WTC11 (cell line): Measurements from ENCODE around the gene TNRC18.

Experiments used
- CBFB ChIP-seq: sonication (generic); formaldehyde crosslinking; IDR thresholded peaks from 2 replicates; pipeline ENCODE4 v1.8.1; 2022; ENCODE audit warnings: mild to moderate bottlenecking, low read depth, missing genetic modification reagents
- CREB1 ChIP-seq: sonication (generic); formaldehyde crosslinking; IDR thresholded peaks from 2 replicates; pipeline ENCODE4 v1.8.0; 2023; ENCODE audit warnings: mild to moderate bottlenecking, missing genetic modification reagents
- ETV6 ChIP-seq: sonication (generic); formaldehyde crosslinking; IDR thresholded peaks from 2 replicates; pipeline ENCODE4 v1.8.1; 2022; ENCODE audit warnings: mild to moderate bottlenecking, missing genetic modification reagents
- FOXJ3 ChIP-seq: sonication (generic); formaldehyde crosslinking; IDR thresholded peaks from 2 replicates; pipeline ENCODE4 v1.9.0; 2021; ENCODE audit warnings: missing genetic modification reagents, mild to moderate bottlenecking, borderline replicate concordance
- FOXK1 ChIP-seq: sonication (generic); formaldehyde crosslinking; IDR thresholded peaks from 2 replicates; pipeline ENCODE4 v1.8.0; 2022; ENCODE audit warnings: mild to moderate bottlenecking, moderate library complexity, missing genetic modification reagents
- FOXP1 ChIP-seq: sonication (generic); formaldehyde crosslinking; IDR thresholded peaks from 2 replicates; pipeline ENCODE4 v1.8.0; 2022; ENCODE audit warnings: missing genetic modification reagents, mild to moderate bottlenecking, moderate library complexity, borderline replicate concordance
- GRHL2 ChIP-seq: fragments of 250-450 bp; sonication (Bioruptor Pico); IDR thresholded peaks from 2 replicates; pipeline ENCODE4 v1.8.0; 2022; ENCODE audit warnings: mild to moderate bottlenecking, moderate library complexity; ENCODE audit not compliant: insufficient replicate concordance, severe bottlenecking
- KAT7 ChIP-seq: sonication (generic); formaldehyde crosslinking; IDR thresholded peaks from 2 replicates; pipeline ENCODE4 v1.8.1; 2023; ENCODE audit warnings: missing genetic modification reagents, mild to moderate bottlenecking, borderline replicate concordance
- SP1 ChIP-seq: sonication (generic); formaldehyde crosslinking; conservative IDR thresholded peaks from 2 replicates; pipeline ENCODE4 v1.8.1; 2022; ENCODE audit warnings: missing genetic modification reagents
- TF ChIP-seq, protein P1 (sequence below): fragments of 200-600 bp; IDR thresholded peaks from 2 replicates; pipeline ENCODE4 v1.8.0; 2022; ENCODE audit warnings: antibody characterized with exemption
- TF ChIP-seq, protein P2 (sequence below): sonication (generic); formaldehyde crosslinking; IDR thresholded peaks from 2 replicates; pipeline ENCODE4 v1.8.0; 2023; ENCODE audit warnings: missing genetic modification reagents
- TF ChIP-seq, protein P3 (sequence below): sonication (generic); formaldehyde crosslinking; IDR thresholded peaks from 2 replicates; pipeline ENCODE4 v1.8.0; 2022; ENCODE audit warnings: mild to moderate bottlenecking, missing genetic modification reagents
- TF ChIP-seq, protein P4 (sequence below): sonication (generic); formaldehyde crosslinking; IDR thresholded peaks from 2 replicates; pipeline ENCODE4 v1.8.1; 2022; ENCODE audit warnings: mild to moderate bottlenecking, moderate library complexity, missing genetic modification reagents
- TF ChIP-seq, protein P5 (sequence below): sonication (generic); formaldehyde crosslinking; IDR thresholded peaks from 2 replicates; pipeline ENCODE4 v1.8.0; 2023; ENCODE audit warnings: missing genetic modification reagents, mild to moderate bottlenecking, borderline replicate concordance

DNA sequence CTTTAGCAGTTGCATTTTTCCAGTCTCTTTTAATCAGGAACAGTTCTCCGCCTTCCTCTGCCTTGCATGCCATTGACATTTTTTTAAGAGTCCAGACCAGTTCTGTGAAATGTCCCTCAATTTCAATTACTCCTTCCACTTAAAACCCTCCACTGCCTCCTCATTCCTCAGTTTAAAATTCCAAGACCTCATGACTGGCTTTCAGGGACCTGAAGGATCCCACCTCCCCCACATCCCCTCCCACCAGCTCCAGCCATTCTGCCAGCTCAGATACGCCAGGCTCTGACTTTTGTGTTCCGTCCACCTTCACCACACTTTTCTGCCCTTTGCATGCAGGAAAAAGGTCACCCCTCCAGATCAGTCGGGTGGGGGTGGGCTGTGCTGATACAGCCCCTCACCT, 8.7 kb downstream of the TNRC18 start:
- TF ChIP-seq, protein P1, sequence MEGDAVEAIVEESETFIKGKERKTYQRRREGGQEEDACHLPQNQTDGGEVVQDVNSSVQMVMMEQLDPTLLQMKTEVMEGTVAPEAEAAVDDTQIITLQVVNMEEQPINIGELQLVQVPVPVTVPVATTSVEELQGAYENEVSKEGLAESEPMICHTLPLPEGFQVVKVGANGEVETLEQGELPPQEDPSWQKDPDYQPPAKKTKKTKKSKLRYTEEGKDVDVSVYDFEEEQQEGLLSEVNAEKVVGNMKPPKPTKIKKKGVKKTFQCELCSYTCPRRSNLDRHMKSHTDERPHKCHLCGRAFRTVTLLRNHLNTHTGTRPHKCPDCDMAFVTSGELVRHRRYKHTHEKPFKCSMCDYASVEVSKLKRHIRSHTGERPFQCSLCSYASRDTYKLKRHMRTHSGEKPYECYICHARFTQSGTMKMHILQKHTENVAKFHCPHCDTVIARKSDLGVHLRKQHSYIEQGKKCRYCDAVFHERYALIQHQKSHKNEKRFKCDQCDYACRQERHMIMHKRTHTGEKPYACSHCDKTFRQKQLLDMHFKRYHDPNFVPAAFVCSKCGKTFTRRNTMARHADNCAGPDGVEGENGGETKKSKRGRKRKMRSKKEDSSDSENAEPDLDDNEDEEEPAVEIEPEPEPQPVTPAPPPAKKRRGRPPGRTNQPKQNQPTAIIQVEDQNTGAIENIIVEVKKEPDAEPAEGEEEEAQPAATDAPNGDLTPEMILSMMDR = no peak
- TF ChIP-seq CREB1 (no peak), FOXK1 (CRISPR knock-in tag) (no peak), ETV6 (CRISPR knock-in tag) (no peak), FOXP1 (CRISPR knock-in tag) (no peak), FOXJ3 (CRISPR knock-in tag) (no peak), KAT7 (no peak), GRHL2 (CRISPR knock-in tag) (no peak), CBFB (CRISPR knock-in tag) (no peak), SP1 (no peak)
- TF ChIP-seq, protein P2, sequence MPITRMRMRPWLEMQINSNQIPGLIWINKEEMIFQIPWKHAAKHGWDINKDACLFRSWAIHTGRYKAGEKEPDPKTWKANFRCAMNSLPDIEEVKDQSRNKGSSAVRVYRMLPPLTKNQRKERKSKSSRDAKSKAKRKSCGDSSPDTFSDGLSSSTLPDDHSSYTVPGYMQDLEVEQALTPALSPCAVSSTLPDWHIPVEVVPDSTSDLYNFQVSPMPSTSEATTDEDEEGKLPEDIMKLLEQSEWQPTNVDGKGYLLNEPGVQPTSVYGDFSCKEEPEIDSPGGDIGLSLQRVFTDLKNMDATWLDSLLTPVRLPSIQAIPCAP = no peak
- TF ChIP-seq, protein P3, sequence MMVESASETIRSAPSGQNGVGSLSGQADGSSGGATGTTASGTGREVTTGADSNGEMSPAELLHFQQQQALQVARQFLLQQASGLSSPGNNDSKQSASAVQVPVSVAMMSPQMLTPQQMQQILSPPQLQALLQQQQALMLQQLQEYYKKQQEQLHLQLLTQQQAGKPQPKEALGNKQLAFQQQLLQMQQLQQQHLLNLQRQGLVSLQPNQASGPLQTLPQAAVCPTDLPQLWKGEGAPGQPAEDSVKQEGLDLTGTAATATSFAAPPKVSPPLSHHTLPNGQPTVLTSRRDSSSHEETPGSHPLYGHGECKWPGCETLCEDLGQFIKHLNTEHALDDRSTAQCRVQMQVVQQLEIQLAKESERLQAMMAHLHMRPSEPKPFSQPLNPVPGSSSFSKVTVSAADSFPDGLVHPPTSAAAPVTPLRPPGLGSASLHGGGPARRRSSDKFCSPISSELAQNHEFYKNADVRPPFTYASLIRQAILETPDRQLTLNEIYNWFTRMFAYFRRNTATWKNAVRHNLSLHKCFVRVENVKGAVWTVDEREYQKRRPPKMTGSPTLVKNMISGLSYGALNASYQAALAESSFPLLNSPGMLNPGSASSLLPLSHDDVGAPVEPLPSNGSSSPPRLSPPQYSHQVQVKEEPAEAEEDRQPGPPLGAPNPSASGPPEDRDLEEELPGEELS = no peak
- TF ChIP-seq, protein P4, sequence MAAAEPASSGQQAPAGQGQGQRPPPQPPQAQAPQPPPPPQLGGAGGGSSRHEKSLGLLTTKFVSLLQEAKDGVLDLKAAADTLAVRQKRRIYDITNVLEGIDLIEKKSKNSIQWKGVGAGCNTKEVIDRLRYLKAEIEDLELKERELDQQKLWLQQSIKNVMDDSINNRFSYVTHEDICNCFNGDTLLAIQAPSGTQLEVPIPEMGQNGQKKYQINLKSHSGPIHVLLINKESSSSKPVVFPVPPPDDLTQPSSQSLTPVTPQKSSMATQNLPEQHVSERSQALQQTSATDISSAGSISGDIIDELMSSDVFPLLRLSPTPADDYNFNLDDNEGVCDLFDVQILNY (CRISPR knock-in tag) = no peak
- TF ChIP-seq, protein P5, sequence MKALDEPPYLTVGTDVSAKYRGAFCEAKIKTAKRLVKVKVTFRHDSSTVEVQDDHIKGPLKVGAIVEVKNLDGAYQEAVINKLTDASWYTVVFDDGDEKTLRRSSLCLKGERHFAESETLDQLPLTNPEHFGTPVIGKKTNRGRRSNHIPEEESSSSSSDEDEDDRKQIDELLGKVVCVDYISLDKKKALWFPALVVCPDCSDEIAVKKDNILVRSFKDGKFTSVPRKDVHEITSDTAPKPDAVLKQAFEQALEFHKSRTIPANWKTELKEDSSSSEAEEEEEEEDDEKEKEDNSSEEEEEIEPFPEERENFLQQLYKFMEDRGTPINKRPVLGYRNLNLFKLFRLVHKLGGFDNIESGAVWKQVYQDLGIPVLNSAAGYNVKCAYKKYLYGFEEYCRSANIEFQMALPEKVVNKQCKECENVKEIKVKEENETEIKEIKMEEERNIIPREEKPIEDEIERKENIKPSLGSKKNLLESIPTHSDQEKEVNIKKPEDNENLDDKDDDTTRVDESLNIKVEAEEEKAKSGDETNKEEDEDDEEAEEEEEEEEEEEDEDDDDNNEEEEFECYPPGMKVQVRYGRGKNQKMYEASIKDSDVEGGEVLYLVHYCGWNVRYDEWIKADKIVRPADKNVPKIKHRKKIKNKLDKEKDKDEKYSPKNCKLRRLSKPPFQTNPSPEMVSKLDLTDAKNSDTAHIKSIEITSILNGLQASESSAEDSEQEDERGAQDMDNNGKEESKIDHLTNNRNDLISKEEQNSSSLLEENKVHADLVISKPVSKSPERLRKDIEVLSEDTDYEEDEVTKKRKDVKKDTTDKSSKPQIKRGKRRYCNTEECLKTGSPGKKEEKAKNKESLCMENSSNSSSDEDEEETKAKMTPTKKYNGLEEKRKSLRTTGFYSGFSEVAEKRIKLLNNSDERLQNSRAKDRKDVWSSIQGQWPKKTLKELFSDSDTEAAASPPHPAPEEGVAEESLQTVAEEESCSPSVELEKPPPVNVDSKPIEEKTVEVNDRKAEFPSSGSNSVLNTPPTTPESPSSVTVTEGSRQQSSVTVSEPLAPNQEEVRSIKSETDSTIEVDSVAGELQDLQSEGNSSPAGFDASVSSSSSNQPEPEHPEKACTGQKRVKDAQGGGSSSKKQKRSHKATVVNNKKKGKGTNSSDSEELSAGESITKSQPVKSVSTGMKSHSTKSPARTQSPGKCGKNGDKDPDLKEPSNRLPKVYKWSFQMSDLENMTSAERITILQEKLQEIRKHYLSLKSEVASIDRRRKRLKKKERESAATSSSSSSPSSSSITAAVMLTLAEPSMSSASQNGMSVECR = no peak
